ENCODE measurements around the gene VOPP1. TPM values are rescaled to one million over a fixed set of nuclear protein-coding genes. Genes with fewer than 3 reads are reported as not detected.

VOPP1 gene
- total RNA-seq, 1 experiment from 2014 or later, result 60.2 TPM

DNA sequence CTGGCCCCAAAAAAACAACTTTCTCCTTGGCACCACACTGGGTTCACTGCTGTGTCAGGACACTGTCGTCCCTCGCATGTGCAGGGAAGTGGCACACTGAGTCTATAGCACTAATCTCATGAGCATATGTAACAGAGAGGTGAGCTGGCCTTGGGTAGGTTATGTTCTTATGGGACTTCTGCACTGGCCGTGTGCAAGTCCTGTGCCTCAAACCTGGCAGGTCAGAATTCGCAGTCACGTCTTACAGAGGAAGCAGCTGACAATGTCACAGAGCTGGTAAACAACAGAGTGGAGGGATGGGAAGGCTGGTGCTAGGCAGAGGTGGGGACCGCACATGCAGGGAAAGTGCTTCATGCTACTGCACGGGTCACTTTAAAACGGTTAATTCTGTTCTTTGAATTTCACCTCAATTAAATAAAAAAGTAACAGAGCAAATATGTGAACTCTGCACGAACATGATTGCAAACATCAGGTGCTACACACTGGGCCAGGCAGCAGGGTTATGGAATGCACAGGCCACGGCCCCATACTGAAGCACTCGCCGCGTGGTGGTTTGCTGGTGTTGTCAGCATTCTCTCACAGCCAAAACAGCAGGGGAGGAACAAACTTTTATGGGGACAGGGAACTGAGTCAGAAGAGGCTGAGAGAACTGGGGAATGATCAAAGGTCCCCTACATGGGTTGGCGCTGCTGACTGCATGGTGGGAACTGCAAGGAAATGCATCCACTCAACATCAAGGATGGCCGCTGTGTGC is 54.2 kb downstream of the VOPP1 start:
- H2AFZ ChIP-seq (ENCODE audit: low read length), result no peak overlapping the region
- no peaks in the 10 kb centered on the region for H3K4me1 ChIP-seq (ENCODE audit: insufficient read depth, low read length)
- no peak overlapping the region for H3K4me2 ChIP-seq (ENCODE audit: low read length)
- ATAC-seq (no peak), DNase-seq (no peak)
- H3K27me3 ChIP-seq (ENCODE audit: low read length), result no peaks in the 10 kb centered on the region
- H3F3A ChIP-seq (ENCODE audit: low read length, unreplicated experiment), result no peaks in the 10 kb centered on the region
- intact Hi-C loops (cut with micrococcal nuclease), result no loop called here
- H3K79me2 ChIP-seq (ENCODE audit: low read length), result 0 out of 2 replicates have a peak, but pooled peaks cover 4% of the 10 kb centered on the region
- no peak overlapping the region for H3K27ac ChIP-seq (ENCODE audit: low read length)
- H3K4me3 ChIP-seq (ENCODE audit: low read length), result no peak overlapping the region
- POLR2A ChIA-PET (ENCODE audit: unreplicated experiment), result no interaction called here
- no peaks in the 10 kb centered on the region for H4K20me1 ChIP-seq (ENCODE audit: low read length)
- TF ChIP-seq, protein P1, sequence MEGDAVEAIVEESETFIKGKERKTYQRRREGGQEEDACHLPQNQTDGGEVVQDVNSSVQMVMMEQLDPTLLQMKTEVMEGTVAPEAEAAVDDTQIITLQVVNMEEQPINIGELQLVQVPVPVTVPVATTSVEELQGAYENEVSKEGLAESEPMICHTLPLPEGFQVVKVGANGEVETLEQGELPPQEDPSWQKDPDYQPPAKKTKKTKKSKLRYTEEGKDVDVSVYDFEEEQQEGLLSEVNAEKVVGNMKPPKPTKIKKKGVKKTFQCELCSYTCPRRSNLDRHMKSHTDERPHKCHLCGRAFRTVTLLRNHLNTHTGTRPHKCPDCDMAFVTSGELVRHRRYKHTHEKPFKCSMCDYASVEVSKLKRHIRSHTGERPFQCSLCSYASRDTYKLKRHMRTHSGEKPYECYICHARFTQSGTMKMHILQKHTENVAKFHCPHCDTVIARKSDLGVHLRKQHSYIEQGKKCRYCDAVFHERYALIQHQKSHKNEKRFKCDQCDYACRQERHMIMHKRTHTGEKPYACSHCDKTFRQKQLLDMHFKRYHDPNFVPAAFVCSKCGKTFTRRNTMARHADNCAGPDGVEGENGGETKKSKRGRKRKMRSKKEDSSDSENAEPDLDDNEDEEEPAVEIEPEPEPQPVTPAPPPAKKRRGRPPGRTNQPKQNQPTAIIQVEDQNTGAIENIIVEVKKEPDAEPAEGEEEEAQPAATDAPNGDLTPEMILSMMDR (conservative IDR thresholded peaks at IDR 0.05; ENCODE audit: low read depth, low read length), result no peak
- TF ChIP-seq EZH2phosphoT487 (IDR thresholded peaks at IDR 0.05; ENCODE audit: borderline replicate concordance, low read length) (no peak), EZH2 (IDR thresholded peaks at IDR 0.05; ENCODE audit: low read length, unreplicated experiment) (no peak)
- BruUV-seq (replicated peaks), result no TSS peak
- no peak overlapping the region for H3K9ac ChIP-seq (ENCODE audit: low read length)
- peaks cover 5% of the 10 kb centered on the region; the same call in 1 of the 2 replicates for H3K36me3 ChIP-seq (ENCODE audit: low read depth, low read length)
- CTCF ChIA-PET, result no interaction called here
- H3K9me2 ChIP-seq (replicated peaks; ENCODE audit: low read length), result no peaks in the 10 kb centered on the region
- no peaks in the 10 kb centered on the region for H3K9me3 ChIP-seq (ENCODE audit: low read length)

DNA sequence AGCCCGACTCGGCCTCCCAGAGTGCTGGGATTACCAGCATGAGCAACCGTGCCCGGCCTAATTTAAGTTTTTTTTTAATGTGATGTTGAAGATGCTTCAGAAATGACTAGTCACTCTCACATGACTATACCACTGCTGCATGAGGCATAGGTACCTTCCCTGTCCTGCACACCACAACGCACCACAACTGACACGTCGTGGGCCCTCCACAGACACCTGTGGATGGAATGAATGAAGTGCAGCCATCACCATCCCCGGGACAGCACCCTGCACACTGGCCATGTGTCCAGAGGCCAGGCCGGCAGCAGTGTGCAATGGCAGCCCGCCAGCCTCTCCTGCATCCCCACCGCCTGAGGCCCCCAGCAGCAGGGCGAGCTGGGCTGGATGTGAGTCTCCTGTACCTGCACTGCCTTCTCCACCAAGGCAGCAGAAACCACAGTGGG is 55.1 kb downstream of the VOPP1 start:
- no peaks in the 10 kb centered on the region for H3K27me3 ChIP-seq (ENCODE audit: low read length)
- H2AFZ ChIP-seq (ENCODE audit: low read length), result no peak overlapping the region
- ChIA-PET POLR2A (ENCODE audit: unreplicated experiment) (no interaction called here), CTCF (no interaction called here)
- H3K9me2 ChIP-seq (replicated peaks; ENCODE audit: low read length), result no peaks in the 10 kb centered on the region
- H4K20me1 ChIP-seq (ENCODE audit: low read length), result no peaks in the 10 kb centered on the region
- no peak overlapping the region for H3K27ac ChIP-seq (ENCODE audit: low read length)
- H3F3A ChIP-seq (ENCODE audit: low read length, unreplicated experiment), result no peaks in the 10 kb centered on the region
- H3K79me2 ChIP-seq (ENCODE audit: low read length), result 0 out of 2 replicates have a peak, but pooled peaks cover 4% of the 10 kb centered on the region
- H3K4me3 ChIP-seq (ENCODE audit: low read length), result no peak overlapping the region
- H3K4me1 ChIP-seq (ENCODE audit: insufficient read depth, low read length), result no peaks in the 10 kb centered on the region
- H3K36me3 ChIP-seq (ENCODE audit: low read depth, low read length), result peaks cover 5% of the 10 kb centered on the region; the same call in 1 of the 2 replicates
- intact Hi-C loops (cut with micrococcal nuclease), result no loop called here
- no peak overlapping the region for H3K9ac ChIP-seq (ENCODE audit: low read length)
- no peak for DNase-seq
- ATAC-seq, result no peak
- TF ChIP-seq EZH2phosphoT487 (IDR thresholded peaks at IDR 0.05; ENCODE audit: borderline replicate concordance, low read length) (no peak), EZH2 (IDR thresholded peaks at IDR 0.05; ENCODE audit: low read length, unreplicated experiment) (no peak)
- TF ChIP-seq, protein P1 (conservative IDR thresholded peaks at IDR 0.05; ENCODE audit: low read depth, low read length), result no peak
- no peaks in the 10 kb centered on the region for H3K9me3 ChIP-seq (ENCODE audit: low read length)
- no TSS peak for BruUV-seq (replicated peaks)
- H3K4me2 ChIP-seq (ENCODE audit: low read length), result no peak overlapping the region

DNA sequence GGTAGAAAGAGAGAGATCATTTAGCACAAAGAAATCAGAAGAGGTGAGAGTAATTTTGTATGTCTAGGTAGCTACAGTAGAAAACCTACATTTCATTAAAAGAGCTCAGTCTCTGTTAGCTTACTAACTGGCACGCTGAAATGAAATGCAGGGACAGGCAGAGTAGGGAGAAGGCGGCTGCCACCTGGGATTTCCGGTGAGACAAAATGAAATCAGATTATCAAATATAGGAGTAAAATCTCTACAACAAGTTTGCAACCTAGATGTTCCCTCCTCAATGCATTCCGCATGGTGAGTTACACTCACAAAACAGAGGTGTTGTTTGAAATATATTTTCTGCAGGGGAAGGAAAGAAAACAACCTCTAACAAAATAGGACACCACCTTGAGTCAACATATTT is 55.9 kb downstream of the VOPP1 start:
- intact Hi-C loops (cut with micrococcal nuclease), result no loop called here
- no peak overlapping the region for H3K9ac ChIP-seq (ENCODE audit: low read length)
- no peak overlapping the region for H3K4me3 ChIP-seq (ENCODE audit: low read length)
- H3K4me2 ChIP-seq (ENCODE audit: low read length), result no peak overlapping the region
- no peak for DNase-seq
- no peak overlapping the region for H3K27ac ChIP-seq (ENCODE audit: low read length)
- H3K27me3 ChIP-seq (ENCODE audit: low read length), result no peaks in the 10 kb centered on the region
- no peaks in the 10 kb centered on the region for H3K9me3 ChIP-seq (ENCODE audit: low read length)
- no peak for TF ChIP-seq EZH2phosphoT487 (IDR thresholded peaks at IDR 0.05; ENCODE audit: borderline replicate concordance, low read length)
- TF ChIP-seq EZH2 (IDR thresholded peaks at IDR 0.05; ENCODE audit: low read length, unreplicated experiment), result no peak
- TF ChIP-seq, protein P1 (conservative IDR thresholded peaks at IDR 0.05; ENCODE audit: low read depth, low read length), result no peak
- H2AFZ ChIP-seq (ENCODE audit: low read length), result no peak overlapping the region
- H3K9me2 ChIP-seq (replicated peaks; ENCODE audit: low read length), result no peaks in the 10 kb centered on the region
- CTCF ChIA-PET, result no interaction called here
- no peaks in the 10 kb centered on the region for H3F3A ChIP-seq (ENCODE audit: low read length, unreplicated experiment)
- no peaks in the 10 kb centered on the region for H4K20me1 ChIP-seq (ENCODE audit: low read length)
- H3K79me2 ChIP-seq (ENCODE audit: low read length), result no peaks in the 10 kb centered on the region
- H3K36me3 ChIP-seq (ENCODE audit: low read depth, low read length), result peaks cover 5% of the 10 kb centered on the region; the same call in 1 of the 2 replicates
- no peaks in the 10 kb centered on the region for H3K4me1 ChIP-seq (ENCODE audit: insufficient read depth, low read length)
- POLR2A ChIA-PET (ENCODE audit: unreplicated experiment), result no interaction called here
- no peak for ATAC-seq
- no TSS peak for BruUV-seq (replicated peaks)
